OCI-LY1 (cell line): ENCODE measurements around the gene AATK.

Experiments used
- CTCF ChIP-seq: fragments of 200-600 bp; sonication (generic), shearing (Covaris generic); IDR thresholded peaks from 2 replicates; pipeline ENCODE4 v1.5.1; 2017; ENCODE audit warnings: mild to moderate bottlenecking, antibody characterized with exemption, low read length, moderate library complexity, mixed read lengths
- EZH2 ChIP-seq: fragments of 200-600 bp; sonication (generic), shearing (Covaris generic); IDR thresholded peaks from 2 replicates; pipeline ENCODE4 v1.8.0; 2017; ENCODE audit warnings: borderline replicate concordance, mixed run types, mild to moderate bottlenecking, antibody characterized with exemption, low read length, moderate library complexity, mixed read lengths

DNA sequence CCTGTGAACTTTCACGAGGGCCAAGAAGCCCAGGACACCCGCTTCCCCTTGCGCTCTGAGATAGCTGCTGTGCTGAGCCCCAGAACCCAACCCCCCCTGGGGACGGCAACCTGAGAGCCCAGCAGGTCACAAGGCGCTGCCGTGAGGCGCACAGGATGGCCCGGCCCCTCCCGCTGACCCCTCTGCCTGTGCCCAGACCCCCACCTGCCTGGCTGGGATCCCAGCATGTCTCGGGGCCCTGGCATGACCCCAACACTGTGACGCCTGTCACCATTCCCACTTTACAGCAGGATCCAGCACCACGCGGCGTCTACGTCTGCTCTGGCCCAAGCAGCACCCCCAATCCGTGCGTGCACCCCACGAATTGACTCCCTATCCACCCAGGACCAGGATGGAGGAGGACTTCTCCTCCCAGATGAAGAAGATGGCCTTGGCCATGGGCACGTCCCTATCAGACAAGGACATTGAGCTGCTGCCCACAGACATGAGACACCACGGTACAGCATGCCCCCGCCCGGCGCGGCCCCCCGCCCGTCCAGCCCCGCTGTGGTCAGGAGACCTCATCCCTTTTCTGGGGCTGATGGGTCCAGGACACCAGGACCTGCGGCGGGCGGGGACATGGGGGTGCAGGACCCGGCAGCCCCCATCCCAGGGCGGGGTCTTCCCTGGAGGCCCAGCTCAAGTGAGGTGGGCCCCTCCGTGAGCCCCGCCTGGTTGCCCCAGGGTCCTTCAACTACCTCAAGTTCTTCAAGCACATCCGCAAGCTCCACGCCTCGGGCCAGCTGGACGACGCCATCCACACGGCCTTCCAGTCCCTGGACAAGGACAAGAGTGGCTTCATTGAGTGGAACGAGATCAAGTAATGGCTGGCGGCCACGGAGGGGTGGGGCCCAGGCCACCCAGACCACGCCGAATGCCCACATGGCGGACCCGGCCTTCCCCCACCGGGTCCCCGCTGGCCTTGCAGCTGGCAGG is 15.1 kb upstream of the AATK start:
- no peak for TF ChIP-seq CTCF
- no peak for TF ChIP-seq EZH2
